H1 (cell line): ENCODE results near the gene BTF3L4. TPM values are rescaled to one million over a fixed set of nuclear protein-coding genes. Genes with fewer than 3 reads are reported as not detected.

Experiments
- CTCF ChIA-PET: fragments of 300-600 bp; sonication (Branson Sonifier 250); formaldehyde crosslinking; loops from one replicate; lab custom pipeline; 2021; ENCODE audit not compliant: partially characterized antibody; lab: Charles Lee
- POLR2A ChIA-PET: fragments of 300-600 bp; sonication (Branson Sonifier 250); formaldehyde crosslinking; loops from one replicate; lab custom pipeline; 2021; ENCODE audit warnings: inconsistent platforms; ENCODE audit not compliant: partially characterized antibody; lab: Charles Lee
- DNase-seq, 2 experiments: peaks; one replicate each; pipeline versions ENCODE4 v3.0.0 to v3.0.0-alpha.2; 2010 to 2022; ENCODE audit warnings: low spot score in 2 of 2, low read depth in 1 of 2, mixed read lengths in 1 of 2
- FAIRE-seq: peaks from 2 replicates; lab custom pipeline; 2011; peaks lifted over from hg19 to GRCh38; lab: Jason Lieb, UNC
- H2AFZ ChIP-seq: 2 replicates; pipeline ENCODE4 v1.8.1; 2012; ENCODE audit warnings: low read length, inconsistent platforms
- H2AK5ac ChIP-seq: 2 replicates; pipeline ENCODE4 v1.6.1; 2013; ENCODE audit warnings: low read depth, low read length
- H2BK120ac ChIP-seq: replicated peaks from 2 replicates; pipeline ENCODE3; 2013; ENCODE audit warnings: low read depth, low read length, inconsistent platforms
- H2BK12ac ChIP-seq: 2 replicates; pipeline ENCODE4 v1.6.1; 2013; ENCODE audit warnings: low read depth, low read length
- H2BK15ac ChIP-seq: 2 replicates; pipeline ENCODE4 v1.6.1; 2013; ENCODE audit warnings: low read length
- H2BK20ac ChIP-seq: 2 replicates; pipeline ENCODE4 v1.6.1; 2013; ENCODE audit warnings: low read length
- H2BK5ac ChIP-seq: 2 replicates; pipeline ENCODE4 v1.6.1; 2013; ENCODE audit warnings: low read depth, low read length
- H3K14ac ChIP-seq: 2 replicates; pipeline ENCODE4 v1.6.1; 2013; ENCODE audit warnings: inconsistent platforms; ENCODE audit not compliant: insufficient read length
- H3K18ac ChIP-seq: 2 replicates; pipeline ENCODE4 v1.6.1; 2013; ENCODE audit warnings: low read length; ENCODE audit errors: extremely low read depth
- H3K23ac ChIP-seq: 2 replicates; pipeline ENCODE4 v1.6.1; 2013; ENCODE audit warnings: inconsistent platforms; ENCODE audit not compliant: insufficient read length
- H3K23me2 ChIP-seq: 2 replicates; pipeline ENCODE4 v1.6.1; 2013; ENCODE audit warnings: low read depth, low read length
- H3K27ac ChIP-seq: 2 replicates; pipeline ENCODE4 v1.6.1; 2011; ENCODE audit warnings: low read depth, low read length, inconsistent platforms
- H3K27me3 ChIP-seq, 4 experiments: replicated peaks in 1 of 4; 1 replicate in 1 of 4; 2 replicates in 3 of 4; pipeline versions ENCODE4 v1.6.1 to v1.8.1; 2011 to 2013; ENCODE audit warnings: low read length in 3 of 4, mild to moderate bottlenecking in 3 of 4, inconsistent platforms in 2 of 4, mixed read lengths in 2 of 4, moderate library complexity in 1 of 4; ENCODE audit not compliant: control insufficient read depth in 3 of 4, insufficient read depth in 3 of 4; ENCODE audit errors: extremely low read depth in 1 of 4
- H3K36me3 ChIP-seq, 4 experiments: 2 replicates each; pipeline versions ENCODE4 v1.6.1 to v1.8.1; 2011 to 2013; ENCODE audit warnings: mild to moderate bottlenecking in 4 of 4, low read length in 3 of 4, moderate library complexity in 2 of 4, control low read depth in 1 of 4, inconsistent platforms in 1 of 4; ENCODE audit not compliant: insufficient read depth in 4 of 4, control insufficient read depth in 2 of 4
- H3K4ac ChIP-seq: replicated peaks from 2 replicates; pipeline ENCODE3; 2013; ENCODE audit warnings: low read length, low read depth, mixed read lengths, inconsistent platforms; ENCODE audit not compliant: insufficient read length
- H3K4me1 ChIP-seq, 4 experiments: replicated peaks in 1 of 4; 1 replicate in 1 of 4; 2 replicates in 3 of 4; pipeline versions ENCODE4 v1.6.1 to v1.8.1; 2011 to 2013; ENCODE audit warnings: low read length in 3 of 4, inconsistent platforms in 2 of 4, mixed read lengths in 1 of 4; ENCODE audit not compliant: insufficient read depth in 4 of 4, control insufficient read depth in 3 of 4
- H3K4me2 ChIP-seq, 2 experiments: 2 replicates each; pipeline versions ENCODE4 v1.6.1 to v1.8.1; 2011 to 2013; ENCODE audit warnings: low read depth in 2 of 2, low read length in 2 of 2, control low read depth in 1 of 2, inconsistent platforms in 1 of 2, mild to moderate bottlenecking in 1 of 2; ENCODE audit not compliant: insufficient read depth in 1 of 2
- H3K4me3 ChIP-seq, 4 experiments: fragments of 200-600, 300-600 bp in 1 of 4; sonication (generic), shearing (Covaris generic), sonication (Bioruptor Twin) in 1 of 4; 2 replicates each; pipeline versions ENCODE4 v1.5.1 to v1.8.1; 2011 to 2016; ENCODE audit warnings: low read length in 4 of 4, low read depth in 3 of 4, control low read depth in 2 of 4, inconsistent platforms in 2 of 4, mild to moderate bottlenecking in 2 of 4, mixed read lengths in 1 of 4, moderate library complexity in 1 of 4; ENCODE audit not compliant: insufficient read depth in 2 of 4; ENCODE audit errors: extremely low read depth in 1 of 4
- H3K56ac ChIP-seq: replicated peaks from 2 replicates; pipeline ENCODE3; 2013; ENCODE audit warnings: low read depth, mild to moderate bottlenecking, mixed read lengths, low read length, inconsistent platforms; ENCODE audit not compliant: insufficient read length
- H3K79me1 ChIP-seq: 2 replicates; pipeline ENCODE4 v1.6.1; 2013; ENCODE audit warnings: low read depth, low read length, control low read depth
- H3K79me2 ChIP-seq, 2 experiments: 2 replicates each; pipeline versions ENCODE4 v1.6.1 to v1.8.1; 2012 to 2013; ENCODE audit warnings: low read length in 2 of 2, mild to moderate bottlenecking in 2 of 2, inconsistent platforms in 1 of 2; ENCODE audit not compliant: insufficient read depth in 2 of 2, control insufficient read depth in 1 of 2
- H3K9ac ChIP-seq, 4 experiments: replicated peaks in 1 of 4; 1 replicate in 1 of 4; 2 replicates in 3 of 4; pipeline versions ENCODE4 v1.6.1 to v1.8.1; 2011 to 2013; ENCODE audit warnings: low read depth in 3 of 4, low read length in 3 of 4, control low read depth in 2 of 4, mild to moderate bottlenecking in 2 of 4, moderate library complexity in 2 of 4, inconsistent platforms in 1 of 4; ENCODE audit errors: extremely low read depth in 1 of 4
- H3K9me3 ChIP-seq, 2 experiments: 2 replicates each; pipeline versions ENCODE4 v1.6.1 to v1.8.1; 2012 to 2013; ENCODE audit warnings: mild to moderate bottlenecking in 2 of 2, moderate library complexity in 2 of 2, control low read depth in 1 of 2, inconsistent platforms in 1 of 2, low read depth in 1 of 2, low read length in 1 of 2, mixed read lengths in 1 of 2; ENCODE audit not compliant: insufficient read depth in 2 of 2
- H4K20me1 ChIP-seq, 2 experiments: replicated peaks in 1 of 2; 2 replicates each; pipeline versions ENCODE3 to v1.8.1; 2011 to 2013; ENCODE audit warnings: inconsistent platforms in 2 of 2, low read length in 2 of 2, mild to moderate bottlenecking in 1 of 2; ENCODE audit not compliant: insufficient read depth in 2 of 2, control insufficient read depth in 1 of 2
- H4K5ac ChIP-seq: 2 replicates; pipeline ENCODE4 v1.6.1; 2013; ENCODE audit warnings: low read length, low read depth, mixed read lengths, inconsistent platforms; ENCODE audit not compliant: insufficient read length
- H4K8ac ChIP-seq: 2 replicates; pipeline ENCODE4 v1.8.0; 2013; ENCODE audit warnings: mild to moderate bottlenecking, moderate library complexity, low read length, inconsistent platforms; ENCODE audit not compliant: insufficient read depth; ENCODE audit errors: extremely low read depth
- H4K91ac ChIP-seq: replicated peaks from 2 replicates; pipeline ENCODE3; 2013; ENCODE audit warnings: low read length, mixed read lengths, inconsistent platforms; ENCODE audit not compliant: insufficient read length
- CBX8 ChIP-seq: fragments of 300-800, 300-1000 bp; sonication (generic); IDR thresholded peaks from 2 replicates; pipeline ENCODE4 v1.7.1; 2016; ENCODE audit warnings: low read depth, low read length, borderline replicate concordance
- CREB1 ChIP-seq: IDR thresholded peaks from 2 replicates; pipeline ENCODE4 v1.6.1; 2012; ENCODE audit warnings: inconsistent platforms
- KDM4A ChIP-seq: IDR thresholded peaks from one replicate; pipeline ENCODE4 v1.7.1; 2012; ENCODE audit warnings: low read depth, mild to moderate bottlenecking, moderate library complexity, low read length, inconsistent platforms; ENCODE audit not compliant: severe bottlenecking
- KDM5A ChIP-seq: fragments of 200-600 bp; IDR thresholded peaks from 2 replicates; pipeline ENCODE4 v1.7.1; 2012; ENCODE audit warnings: mild to moderate bottlenecking, low read length, inconsistent platforms, mixed read lengths
- RBBP5 ChIP-seq: IDR thresholded peaks from 2 replicates; pipeline ENCODE4 v1.7.1; 2012; ENCODE audit warnings: low read depth, mild to moderate bottlenecking, inconsistent platforms, low read length, moderate library complexity, borderline replicate concordance
- SP4 ChIP-seq: IDR thresholded peaks from 2 replicates; pipeline ENCODE4 v1.6.1; 2012; ENCODE audit warnings: low read length, inconsistent platforms
- WGBS, 2 experiments: shearing (Covaris generic) in 1 of 2; methylation state at CpG; one replicate each; pipeline versions ENCODE4 v1.1.6 to v1.1.7; 2013 to 2015; ENCODE audit warnings: low lambda C conversion rate in 2 of 2, mixed read lengths in 2 of 2, inconsistent platforms in 1 of 2, low coverage in 1 of 2, missing lambda C conversion rate in 1 of 2; ENCODE audit not compliant: insufficient replicate concordance in 2 of 2, insufficient coverage in 1 of 2, insufficient read length in 1 of 2; ENCODE audit errors: extremely low coverage in 1 of 2, missing lambda C conversion rate in 1 of 2; 5-methylcytosine and 5-hydroxymethylcytosine counted together
- polyA plus RNA-seq, 7 experiments: library from polyadenylated mRNA; depleted of rRNA in 3 of 7; stranded (reverse) in 5 of 7; unstranded in 2 of 7; fragments of >200 nt in 5 of 7; fragments of 200-250 nt in 2 of 7; gene quantifications; 1 replicate in 5 of 7; 2 replicates in 1 of 7; 4 replicates in 1 of 7; pipeline versions ENCODE4 v1.2.1 to v1.2.3, GENCODE V29; 2011 to 2013; ENCODE audit warnings: missing spikeins in 2 of 7, mixed read lengths in 2 of 7
- total RNA-seq: library from RNA; stranded (reverse); fragmentation: NEBNext Ultra II Directional; extraction: Animal tissue kit (Norgen Biotek cat#: 25700); gene quantifications from 2 replicates; pipeline ENCODE4 v1.2.1, GENCODE V29; 2021

BTF3L4 gene
- total and polyA plus RNA-seq, 2 of the 8 experiments (the other 6 are each of a cell fraction or from before 2014, with no cell fraction given): 76.1 to 98.3 TPM

DNA sequence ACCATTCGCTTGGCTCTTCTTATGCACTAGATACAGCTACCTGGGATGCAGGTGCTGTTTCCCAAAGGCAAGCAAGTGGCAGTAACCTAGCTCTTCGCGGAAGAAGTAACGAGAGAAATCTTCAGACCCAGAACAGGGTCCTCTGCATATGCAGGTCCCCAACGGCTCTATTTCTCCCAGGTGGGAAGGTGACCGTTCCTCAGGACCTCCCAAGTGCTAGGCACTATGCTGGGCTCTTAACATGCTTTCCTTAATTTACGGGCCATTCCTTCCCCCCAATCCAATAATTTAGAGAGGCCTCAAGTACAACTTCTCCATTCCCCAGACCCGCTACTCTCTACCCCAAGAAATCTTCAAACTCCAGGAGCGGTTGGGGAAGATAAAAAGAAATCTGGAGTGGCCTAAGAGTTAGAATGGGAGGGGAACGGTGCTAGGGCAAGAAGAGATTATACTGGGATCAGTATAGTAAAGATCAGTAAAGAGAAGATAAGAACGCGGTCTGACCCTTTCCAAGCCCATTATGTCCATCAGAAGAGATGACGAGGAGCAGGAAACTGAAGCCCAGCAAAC, 1.5 kb upstream of the BTF3L4 start:
- H3K4me3 ChIP-seq: peak overlapping the region; percentile 87 to 98 (median 92)
- H3K27ac ChIP-seq: peak overlapping the region; percentile 86; the same call in 1 of the 2 replicates
- DNase-seq: no peak
- H4K20me1 ChIP-seq: peaks cover 0 to 6% of the 10 kb centered on the region in 2 experiments
- POLR2A ChIA-PET: interaction anchor here (0.6 to 5.4 kb wide), 28 partner anchors 9 to 821 kb away, joined by 3 to 61 read pairs (median 7); partner anchors contain the start of genes CC2D1B, KTI12, NRDC and ORC1
- H2BK12ac ChIP-seq: no peak overlapping the region
- H2BK5ac ChIP-seq: peak overlapping the region; percentile 58
- peak overlapping the region; percentile 77 to 89 (median 86) for H3K9ac ChIP-seq
- H2AK5ac ChIP-seq: no peak overlapping the region
- peak overlapping the region; percentile 74 for H3K4ac ChIP-seq
- 0 out of 2 replicates have a peak overlapping the region, but pooled peaks have one; percentile 34 for H2BK15ac ChIP-seq
- H3K14ac ChIP-seq: no peak overlapping the region
- peaks cover 0 to 7% (median 2%) of the 10 kb centered on the region in 4 experiments; a peak in 3 of 7 replicates for H3K4me1 ChIP-seq
- H3K4me2 ChIP-seq: peak overlapping the region; percentile 66 to 96
- H3K27me3 ChIP-seq: no peaks in the 10 kb centered on the region
- H2BK20ac ChIP-seq: no peak overlapping the region
- H3K56ac ChIP-seq: peak overlapping the region; percentile 77
- WGBS, 2 experiments: 2% methylated on average over 13 of the region's 13 CpGs; no CpG with 5 or more reads in 1 of the 2 experiments
- H3K9me3 ChIP-seq: no peaks in the 10 kb centered on the region
- peaks cover 17 to 77% of the 10 kb centered on the region in 2 experiments for H3K79me2 ChIP-seq
- peak overlapping the region; percentile 84; the same call in 1 of the 2 replicates for H4K8ac ChIP-seq
- no peak for FAIRE-seq
- peak overlapping the region; percentile 39 for H4K91ac ChIP-seq
- H4K5ac ChIP-seq: peak overlapping the region; percentile 70
- no peak overlapping the region for H2AFZ ChIP-seq
- CTCF ChIA-PET: interaction anchor here (1.3 kb wide), 1 partner anchor 158 kb away, joined by 5 read pairs; no protein-coding TSS in a partner anchor
- no peak overlapping the region for H3K23ac ChIP-seq
- peaks cover under 1 to 26% (median 5%) of the 10 kb centered on the region in 4 experiments; a peak in 6 of 8 replicates for H3K36me3 ChIP-seq
- H3K79me1 ChIP-seq: peaks cover 6% of the 10 kb centered on the region
- no peak for TF ChIP-seq CBX8
- TF ChIP-seq KDM4A: peak; percentile 57
- no peak for TF ChIP-seq RBBP5
- 0 out of 2 replicates have a peak, but pooled peaks have one; percentile 25 for TF ChIP-seq SP4
- TF ChIP-seq KDM5A: peak; percentile 21; the same call in 1 of the 2 replicates
- TF ChIP-seq CREB1: no peak
- peaks cover 11% of the 10 kb centered on the region; the same call in 1 of the 2 replicates for H3K23me2 ChIP-seq
- no peak overlapping the region for H2BK120ac ChIP-seq
- H3K18ac ChIP-seq: peak overlapping the region; percentile 79; the same call in 1 of the 2 replicates
